GM12874 (cell line): ENCODE data around the gene DNMT1.

Source experiments
- CTCF ChIP-seq: IDR thresholded peaks from 2 replicates; pipeline ENCODE4 v1.5.1; 2011; ENCODE audit warnings: low read depth, mild to moderate bottlenecking, control low read depth, low read length, moderate library complexity; ENCODE audit not compliant: insufficient read depth

DNMT1 gene

GRCh38 chr19:10110076-10110971 is 84.4 kb downstream of the DNMT1 start:
- TF ChIP-seq CTCF = no peak

- no peak for TF ChIP-seq CTCF
These were observed 85.2 kb downstream of the DNMT1 start for GRCh38 chr19:10109528-10109927.

- no peak for TF ChIP-seq CTCF
These were observed 86.9 kb downstream of the DNMT1 start for GRCh38 chr19:10107817-10108367.

GRCh38 chr19:10107254-10107653 is 87.5 kb downstream of the DNMT1 start:
- no peak for TF ChIP-seq CTCF

- TF ChIP-seq CTCF = no peak
These were observed 88.4 kb downstream of the DNMT1 start, which contains the start of gene PPAN for GRCh38 chr19:10106100-10106936. PPAN (plus strand) TSS chr19:10106362; CDS start chr19:10106395, 33 bp downstream.

- TF ChIP-seq CTCF = no peak
These were observed 89.1 kb downstream of the DNMT1 start for GRCh38 chr19:10105509-10106099.
